ENCODE results near the gene TNS4. TPM values are rescaled to one million over a fixed set of nuclear protein-coding genes. Genes with fewer than 3 reads are reported as not detected.
A peak's percentile ranks its signal among the peaks of the same experiment; 100 is the strongest.

The TNS4 gene
- total RNA-seq, 4 donors from 2014 or later = 34.6 to 104 (median 71.1) TPM

DNA sequence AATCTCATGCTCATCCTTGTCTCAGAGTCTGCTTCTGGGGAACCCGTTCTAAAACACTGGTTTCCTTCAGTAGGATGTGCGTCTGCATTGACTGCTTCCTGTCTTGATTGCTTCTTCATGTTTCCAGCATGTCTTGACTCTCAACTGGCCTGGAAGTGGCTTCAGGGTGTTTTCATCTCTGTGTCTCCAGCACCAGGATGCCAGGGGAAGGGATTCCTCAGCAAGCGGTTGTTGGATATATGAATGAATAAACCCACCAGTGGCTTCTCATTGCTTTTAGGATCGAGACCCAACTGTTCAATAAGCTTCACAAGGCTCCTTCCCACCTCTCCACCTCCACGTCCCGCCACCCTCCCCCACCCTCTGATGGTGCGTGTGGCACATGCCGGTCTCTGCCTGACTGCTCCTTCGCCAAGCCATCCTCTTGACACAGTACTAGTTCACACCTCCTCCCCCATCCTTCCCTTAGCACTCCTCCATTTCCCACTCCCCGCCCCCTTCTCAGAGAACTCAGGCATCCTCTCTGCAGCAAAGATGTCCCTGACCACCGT is 14.1 kb upstream of the TNS4 start:
- Histone ChIP-seq H3K27ac (no peak overlapping the region), H3K36me3 (no peaks in the 10 kb centered on the region), H3K4me3 (no peak overlapping the region), H3K4me1 (peaks cover 0 to 79% (median 33%) of the 10 kb centered on the region in 3 donors), H3K27me3 (no peaks in the 10 kb centered on the region), H3K9me3 (no peaks in the 10 kb centered on the region)
- 69 to 83% methylated on average over 9 to 11 of the region's 11 CpGs for WGBS, 2 donors
- intact Hi-C loops (cut with DNase I) = no loop called here
- DNase-seq = no peak
- TF ChIP-seq, protein P1, sequence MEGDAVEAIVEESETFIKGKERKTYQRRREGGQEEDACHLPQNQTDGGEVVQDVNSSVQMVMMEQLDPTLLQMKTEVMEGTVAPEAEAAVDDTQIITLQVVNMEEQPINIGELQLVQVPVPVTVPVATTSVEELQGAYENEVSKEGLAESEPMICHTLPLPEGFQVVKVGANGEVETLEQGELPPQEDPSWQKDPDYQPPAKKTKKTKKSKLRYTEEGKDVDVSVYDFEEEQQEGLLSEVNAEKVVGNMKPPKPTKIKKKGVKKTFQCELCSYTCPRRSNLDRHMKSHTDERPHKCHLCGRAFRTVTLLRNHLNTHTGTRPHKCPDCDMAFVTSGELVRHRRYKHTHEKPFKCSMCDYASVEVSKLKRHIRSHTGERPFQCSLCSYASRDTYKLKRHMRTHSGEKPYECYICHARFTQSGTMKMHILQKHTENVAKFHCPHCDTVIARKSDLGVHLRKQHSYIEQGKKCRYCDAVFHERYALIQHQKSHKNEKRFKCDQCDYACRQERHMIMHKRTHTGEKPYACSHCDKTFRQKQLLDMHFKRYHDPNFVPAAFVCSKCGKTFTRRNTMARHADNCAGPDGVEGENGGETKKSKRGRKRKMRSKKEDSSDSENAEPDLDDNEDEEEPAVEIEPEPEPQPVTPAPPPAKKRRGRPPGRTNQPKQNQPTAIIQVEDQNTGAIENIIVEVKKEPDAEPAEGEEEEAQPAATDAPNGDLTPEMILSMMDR (IDR thresholded peaks at IDR 0.05) = no peak
- no peak for TF ChIP-seq POLR2A (IDR thresholded peaks at IDR 0.05)

DNA sequence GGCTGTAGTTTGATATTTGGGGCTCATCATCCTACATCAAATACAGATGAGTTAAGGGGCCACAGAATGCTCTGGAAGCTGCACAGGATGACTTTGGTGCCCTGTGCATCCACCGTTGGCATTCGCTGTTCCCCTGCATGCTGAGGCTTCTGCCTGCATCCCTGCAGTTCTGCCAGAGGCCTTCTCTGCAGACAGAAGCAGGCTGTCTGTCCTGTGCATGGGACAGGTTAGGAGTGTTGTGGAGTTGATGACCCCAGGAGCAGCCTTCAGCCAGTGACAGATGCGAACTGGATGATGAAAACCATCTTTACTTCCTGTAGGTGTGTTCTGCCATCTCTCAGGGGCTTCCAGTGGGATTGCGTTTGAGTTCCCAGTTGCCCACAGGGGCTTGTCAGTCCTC is 13.6 kb upstream of the TNS4 start:
- no peaks in the 10 kb centered on the region for H3K36me3 ChIP-seq
- no peaks in the 10 kb centered on the region for H3K9me3 ChIP-seq
- no peak for DNase-seq
- WGBS, 2 donors = 69 to 89% methylated on average over 1 to 4 of the region's 4 CpGs
- TF ChIP-seq POLR2A (IDR thresholded peaks at IDR 0.05) = no peak
- TF ChIP-seq, protein P1 (IDR thresholded peaks at IDR 0.05) = no peak
- intact Hi-C loops (cut with DNase I) = no loop called here
- H3K27me3 ChIP-seq = no peaks in the 10 kb centered on the region
- no peak overlapping the region for H3K27ac ChIP-seq
- H3K4me1 ChIP-seq = peaks cover 0 to 78% (median 36%) of the 10 kb centered on the region in 3 donors
- no peak overlapping the region for H3K4me3 ChIP-seq

DNA sequence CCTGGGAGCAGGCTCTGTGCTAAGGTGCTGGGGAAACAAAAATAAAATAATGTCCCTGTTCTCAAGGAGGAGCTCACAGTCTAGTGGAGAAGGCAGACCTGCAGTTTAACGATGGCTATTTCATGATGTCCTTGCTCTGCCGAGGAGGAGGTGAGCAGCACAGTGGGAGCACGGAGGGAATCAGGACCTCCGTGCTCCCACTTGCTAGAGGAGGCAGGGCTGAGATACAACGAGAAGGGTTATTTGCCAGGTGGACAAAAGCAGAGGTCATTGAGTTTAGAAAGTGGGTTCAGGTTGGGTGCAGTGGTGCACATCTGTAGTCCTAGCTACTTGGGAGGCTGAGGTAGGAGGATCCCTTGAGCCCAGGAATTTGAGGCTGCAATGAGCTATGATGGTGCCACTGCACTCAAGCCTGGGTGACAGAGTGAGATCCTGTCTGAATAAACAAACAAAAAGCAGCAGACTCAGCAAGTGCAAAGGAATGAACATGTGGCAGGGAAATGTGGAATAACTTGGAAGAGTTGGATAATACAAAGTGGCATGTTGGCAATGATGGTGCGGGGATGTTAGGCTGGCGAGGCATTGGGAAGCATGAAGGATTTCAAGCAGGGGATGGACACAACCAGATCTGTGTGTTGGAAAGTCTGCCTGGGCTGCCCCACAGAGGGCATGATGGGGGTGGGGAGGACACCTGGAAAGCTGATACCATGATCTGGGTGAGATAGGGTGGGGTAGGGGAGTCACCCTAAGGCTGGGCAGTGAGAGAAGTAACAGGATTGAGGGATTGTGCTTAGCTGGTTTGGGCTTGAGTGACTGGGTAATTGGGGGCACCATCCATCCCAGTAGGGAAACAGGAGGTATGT is 12.8 kb upstream of the TNS4 start:
- DNase-seq = no peak
- no peaks in the 10 kb centered on the region for H3K36me3 ChIP-seq
- H3K4me1 ChIP-seq = peaks cover 0 to 77% (median 38%) of the 10 kb centered on the region in 3 donors
- TF ChIP-seq POLR2A (IDR thresholded peaks at IDR 0.05) = no peak
- TF ChIP-seq, protein P1 (IDR thresholded peaks at IDR 0.05) = no peak
- WGBS, 2 donors = 89 to 96% methylated on average over 7 of the region's 7 CpGs
- intact Hi-C loops (cut with DNase I) = no loop called here
- H3K4me3 ChIP-seq = no peak overlapping the region
- no peak overlapping the region for H3K27ac ChIP-seq
- no peaks in the 10 kb centered on the region for H3K27me3 ChIP-seq
- H3K9me3 ChIP-seq = no peaks in the 10 kb centered on the region

DNA sequence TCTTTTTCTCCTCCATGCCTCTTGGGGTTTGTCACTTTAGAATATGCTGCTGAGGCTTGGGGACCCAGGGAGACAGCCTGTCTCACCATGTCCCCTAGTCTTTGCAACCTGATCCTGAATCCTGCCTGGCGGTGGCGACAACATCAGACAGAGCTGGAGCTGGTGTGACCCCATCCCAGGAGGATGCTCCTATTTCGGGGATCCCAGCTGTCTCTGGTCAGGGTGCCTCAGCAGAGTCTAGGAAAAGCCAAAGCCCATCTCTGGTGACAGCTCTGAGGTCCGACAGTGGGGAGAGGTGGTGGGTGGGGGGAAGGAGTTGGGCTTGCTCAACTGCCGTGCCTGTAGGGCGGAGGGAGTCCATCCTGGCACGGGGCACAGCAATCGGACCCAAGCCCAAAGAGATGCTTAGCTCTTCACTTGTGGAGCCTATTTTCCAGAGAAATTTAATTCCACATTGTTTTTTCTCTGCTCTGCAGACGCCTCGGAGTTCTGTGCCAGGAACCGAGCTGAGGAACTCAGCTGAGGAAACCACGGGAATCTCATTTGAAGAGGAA is 10.3 kb upstream of the TNS4 start:
- no peak overlapping the region for H3K4me3 ChIP-seq
- intact Hi-C loops (cut with DNase I) = no loop called here
- H3K27ac ChIP-seq = no peak overlapping the region
- no peaks in the 10 kb centered on the region for H3K9me3 ChIP-seq
- H3K36me3 ChIP-seq = no peaks in the 10 kb centered on the region
- no peaks in the 10 kb centered on the region for H3K27me3 ChIP-seq
- TF ChIP-seq POLR2A (IDR thresholded peaks at IDR 0.05) = no peak
- TF ChIP-seq, protein P1 (IDR thresholded peaks at IDR 0.05) = no peak
- peaks cover 0 to 52% (median 17%) of the 10 kb centered on the region in 3 donors for H3K4me1 ChIP-seq
- DNase-seq = no peak
- WGBS, 2 donors = 60% methylated on average over 1 of the region's 12 CpGs; no CpG with 5 or more reads in 1 of the 2 donors

DNA sequence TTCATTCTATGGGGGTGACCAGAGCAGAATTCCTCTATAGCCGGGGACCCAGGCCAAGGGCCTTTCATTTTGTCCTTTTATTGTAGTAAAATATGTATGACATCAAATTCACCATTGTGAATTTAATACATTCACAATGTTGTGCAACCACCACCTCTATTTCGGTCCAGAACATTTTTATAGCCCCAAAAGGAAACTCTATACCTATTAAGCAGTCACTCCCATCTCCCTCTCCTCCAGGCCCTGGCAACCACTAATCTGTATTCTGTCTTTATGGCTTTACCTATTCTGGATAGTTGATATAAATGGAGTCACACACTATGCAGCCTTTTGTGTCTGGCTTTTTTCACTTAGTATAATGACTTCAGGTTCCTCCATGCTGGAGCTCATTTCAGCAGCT is 9.7 kb upstream of the TNS4 start:
- Histone ChIP-seq H3K36me3 (no peaks in the 10 kb centered on the region), H3K4me3 (no peak overlapping the region), H3K4me1 (peaks cover 0 to 46% (median 11%) of the 10 kb centered on the region in 3 donors), H3K9me3 (no peaks in the 10 kb centered on the region), H3K27ac (peak overlapping the region in 3 of 4 donors; percentile 38 to 73 (median 71)), H3K27me3 (no peaks in the 10 kb centered on the region)
- 70 to 75% methylated on average over 2 of the region's 2 CpGs for WGBS, 2 donors
- intact Hi-C loops (cut with DNase I) = no loop called here
- no peak for DNase-seq
- no peak for TF ChIP-seq POLR2A (IDR thresholded peaks at IDR 0.05)
- TF ChIP-seq, protein P1 (IDR thresholded peaks at IDR 0.05) = no peak

Data from esophagus squamous epithelium (tissue), 5 donors.